GM12801 (cell line): ENCODE data around the gene APOL1.

Source experiments
- CTCF ChIP-seq: IDR thresholded peaks from one replicate; pipeline ENCODE4 v1.5.1; 2011; ENCODE audit warnings: control low read depth; ENCODE audit not compliant: insufficient read length; ENCODE audit errors: extremely low read depth

The APOL1 gene, protein sequence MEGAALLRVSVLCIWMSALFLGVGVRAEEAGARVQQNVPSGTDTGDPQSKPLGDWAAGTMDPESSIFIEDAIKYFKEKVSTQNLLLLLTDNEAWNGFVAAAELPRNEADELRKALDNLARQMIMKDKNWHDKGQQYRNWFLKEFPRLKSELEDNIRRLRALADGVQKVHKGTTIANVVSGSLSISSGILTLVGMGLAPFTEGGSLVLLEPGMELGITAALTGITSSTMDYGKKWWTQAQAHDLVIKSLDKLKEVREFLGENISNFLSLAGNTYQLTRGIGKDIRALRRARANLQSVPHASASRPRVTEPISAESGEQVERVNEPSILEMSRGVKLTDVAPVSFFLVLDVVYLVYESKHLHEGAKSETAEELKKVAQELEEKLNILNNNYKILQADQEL

DNA sequence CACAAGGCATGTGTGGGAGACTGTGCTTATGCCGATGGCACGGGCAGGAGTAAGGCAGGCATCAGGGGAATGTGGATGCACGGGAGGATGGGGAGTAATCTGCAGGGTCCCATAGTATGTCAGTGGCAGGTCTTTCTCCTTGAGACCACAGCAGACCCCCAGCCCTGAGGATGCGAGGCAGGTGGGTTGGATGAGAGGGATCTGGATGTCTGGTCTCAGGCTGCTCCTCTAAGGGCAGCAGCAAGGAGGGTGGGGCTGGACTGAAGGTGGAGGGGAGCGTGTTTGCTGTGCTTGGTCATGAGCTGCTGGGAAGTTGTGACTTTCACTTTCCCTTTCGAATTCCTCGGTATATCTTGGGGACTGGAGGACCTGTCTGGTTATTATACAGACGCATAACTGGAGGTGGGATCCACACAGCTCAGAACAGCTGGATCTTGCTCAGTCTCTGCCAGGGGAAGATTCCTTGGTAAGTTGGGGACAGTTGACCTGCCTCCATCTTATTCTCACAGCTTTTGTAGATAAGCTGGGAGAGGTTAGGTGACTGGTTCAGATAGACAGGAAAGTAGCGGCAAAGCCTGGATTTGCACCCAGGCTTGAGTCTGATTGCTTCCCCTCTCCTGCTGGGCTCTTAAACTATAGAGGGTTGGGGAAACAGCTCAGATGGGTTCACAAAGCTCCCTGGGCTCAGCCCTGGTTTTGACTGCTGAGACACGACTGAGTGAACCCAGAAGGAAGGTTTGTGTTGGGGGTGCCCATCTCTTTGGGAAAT is at the start of gene APOL1:
Gene APOL1, plus strand, starts transcription at position 380 of the 769 bp plus-strand sequence. CDS start 1,823 bp downstream, outside the sequence.
- TF ChIP-seq CTCF = no peak

DNA sequence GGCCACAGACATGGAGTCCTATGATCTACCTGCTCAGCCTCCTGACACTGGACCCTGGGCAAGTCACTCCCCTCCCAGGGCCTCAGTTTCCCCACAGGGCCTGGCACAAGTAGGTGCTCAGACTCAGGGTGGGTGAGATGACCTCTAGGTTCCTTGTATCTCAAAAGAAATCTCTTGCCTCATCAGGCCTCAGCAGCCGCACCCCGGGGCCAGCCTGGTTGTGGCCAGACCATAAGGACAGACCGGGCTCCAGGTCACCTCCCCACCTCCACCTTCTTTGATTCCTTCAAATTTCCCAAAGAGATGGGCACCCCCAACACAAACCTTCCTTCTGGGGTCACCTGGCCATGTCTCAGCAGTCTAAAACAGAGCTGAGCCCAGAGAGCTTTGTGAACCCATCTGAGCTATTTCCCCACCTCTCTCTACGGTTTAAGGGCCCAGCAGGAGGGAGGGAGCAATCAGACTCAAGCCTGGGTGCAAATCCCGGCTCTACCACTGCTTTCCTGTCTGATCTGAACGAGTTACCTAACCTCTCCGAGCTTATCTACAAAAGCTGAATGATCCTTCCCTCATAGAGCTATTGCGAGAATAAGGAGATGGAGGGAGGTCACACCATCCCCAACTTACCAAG is 48.8 kb upstream of the APOL1 start:
- no peak for TF ChIP-seq CTCF

DNA sequence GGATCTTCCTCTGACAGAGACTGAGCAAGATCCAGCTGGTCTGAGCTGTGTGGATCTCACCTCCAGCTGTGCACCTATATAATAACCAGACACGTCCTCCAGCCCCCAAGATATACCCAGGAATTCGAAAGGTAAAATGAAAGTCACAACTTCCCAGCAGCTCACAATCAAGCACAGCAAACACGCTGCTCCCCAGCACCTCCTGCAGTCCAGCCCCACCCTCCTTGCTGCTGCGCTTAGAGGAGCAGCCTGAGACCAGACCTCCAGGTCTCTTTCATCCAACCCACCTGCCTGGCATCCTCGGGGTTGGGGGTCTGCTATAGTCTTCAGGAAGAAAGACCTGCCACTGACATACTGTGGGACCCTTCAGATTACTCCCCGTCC is 48.3 kb upstream of the APOL1 start:
- no peak for TF ChIP-seq CTCF

GRCh38 chr22:36206255-36206654 is 46.7 kb upstream of the APOL1 start:
- TF ChIP-seq CTCF = no peak

DNA sequence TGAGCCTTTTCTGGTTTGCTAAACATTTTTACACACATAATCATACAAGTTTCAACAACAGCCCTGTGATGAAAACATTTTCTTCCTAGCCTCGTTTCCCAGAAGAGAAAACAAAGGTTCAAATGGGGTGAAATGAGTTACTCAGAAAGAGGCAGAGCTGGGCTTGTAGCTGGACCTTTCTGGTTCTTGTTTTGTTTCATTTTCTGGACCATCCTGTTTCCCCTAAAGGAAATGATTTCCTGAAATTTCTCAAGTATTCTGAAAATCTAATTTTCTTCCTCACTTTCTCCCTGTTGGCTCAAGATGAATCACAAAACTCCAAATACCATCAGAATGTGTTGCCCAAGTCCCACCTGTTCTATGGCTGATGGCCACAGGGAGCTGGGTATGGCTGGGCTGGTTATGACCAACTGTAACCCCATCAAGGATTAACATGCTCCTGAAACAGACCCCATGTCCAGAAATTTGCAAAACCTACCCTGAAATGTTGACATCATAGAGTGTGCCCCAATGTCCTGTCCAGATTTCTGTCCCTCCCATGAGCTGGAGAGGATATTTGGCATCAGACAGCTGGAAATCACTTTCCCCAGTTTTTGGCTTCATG is 44.7 kb upstream of the APOL1 start:
- TF ChIP-seq CTCF = no peak

DNA sequence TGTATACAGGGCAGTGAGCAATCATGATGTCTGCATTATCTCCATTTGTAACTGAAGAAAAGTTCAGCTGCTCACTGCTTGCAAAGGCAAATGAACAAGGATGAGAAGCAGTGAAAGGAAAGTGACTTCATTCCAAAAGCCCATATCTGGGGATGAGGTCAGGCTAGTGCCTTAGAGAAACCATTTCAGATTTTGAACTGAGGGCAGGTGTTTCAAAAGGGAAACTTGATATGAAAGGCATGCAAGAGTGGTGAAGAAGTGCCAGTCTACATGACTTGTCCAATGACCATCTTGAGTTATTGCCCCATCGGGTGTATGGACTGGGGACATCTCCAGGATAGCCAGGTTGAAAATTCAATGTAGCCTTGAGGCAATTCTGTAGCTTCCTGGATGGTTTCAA is 44.0 kb upstream of the APOL1 start:
- TF ChIP-seq CTCF = no peak

DNA sequence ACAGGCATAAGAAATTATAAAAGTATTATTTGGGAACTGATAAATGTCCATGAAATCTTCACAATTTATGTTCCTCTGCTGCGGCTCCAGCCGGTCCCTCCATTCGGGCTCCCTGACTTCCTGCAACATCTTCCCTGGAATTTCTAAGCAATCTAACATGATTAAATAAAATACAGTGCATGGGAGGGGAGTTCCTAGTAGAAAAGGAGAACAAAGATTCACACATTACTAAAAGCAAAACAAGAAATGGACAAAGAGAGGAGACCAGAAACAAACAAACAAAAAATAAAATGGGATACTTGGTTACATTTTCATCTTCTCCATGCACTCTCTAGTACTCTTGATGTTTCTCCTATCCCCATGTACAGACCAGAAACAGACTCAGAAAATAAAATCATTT is 42.7 kb upstream of the APOL1 start:
- no peak for TF ChIP-seq CTCF
